ENCODE measurements around the gene KMT2C.

- TF ChIP-seq CTCF (IDR thresholded peaks at IDR 0.05) (no peak), POLR2A (IDR thresholded peaks at IDR 0.05) (no peak)
Observed at GRCh38 chr7:152161171-152161570, 274.6 kb downstream of the KMT2C start.
